Jurkat, Clone E6-1 (cell line): Measurements from ENCODE around the gene CUZD1.
A peak's percentile ranks its signal among the peaks of the same experiment; 100 is the strongest.

Experiments
- DNase-seq: peaks from one replicate; pipeline ENCODE4 v3.0.0-alpha.2; 2011; ENCODE audit warnings: low read depth, low spot score
- H3K4me3 ChIP-seq: 2 replicates; pipeline ENCODE4 v1.5.1; 2011; ENCODE audit warnings: mild to moderate bottlenecking, low read length, control low read depth, moderate library complexity

The CUZD1 gene

GRCh38 chr10:122829454-122829853, 16.2 kb downstream of the CUZD1 start:
- H3K4me3 ChIP-seq, result no peak overlapping the region
- no peak for DNase-seq

- DNase-seq, result no peak
- H3K4me3 ChIP-seq, result no peak overlapping the region
These were observed 16.9 kb downstream of the CUZD1 start for GRCh38 chr10:122828716-122829255.

GRCh38 chr10:122827302-122827701, 18.4 kb downstream of the CUZD1 start:
- no peak for DNase-seq
- no peak overlapping the region for H3K4me3 ChIP-seq

GRCh38 chr10:122822973-122823690, 22.5 kb downstream of the CUZD1 start:
- no peak overlapping the region for H3K4me3 ChIP-seq
- no peak for DNase-seq

GRCh38 chr10:122821808-122822207, 23.8 kb downstream of the CUZD1 start:
- no peak for DNase-seq
- H3K4me3 ChIP-seq, result no peak overlapping the region

GRCh38 chr10:122815458-122815857, 30.2 kb downstream of the CUZD1 start:
- no peak overlapping the region for H3K4me3 ChIP-seq
- no peak for DNase-seq

GRCh38 chr10:122814493-122814892, 31.2 kb downstream of the CUZD1 start:
- DNase-seq, result no peak
- no peak overlapping the region for H3K4me3 ChIP-seq

GRCh38 chr10:122812751-122813150, 32.9 kb downstream of the CUZD1 start:
- DNase-seq, result no peak
- H3K4me3 ChIP-seq, result no peak overlapping the region

- H3K4me3 ChIP-seq, result no peak overlapping the region
- no peak for DNase-seq
These were observed 43.4 kb downstream of the CUZD1 start for GRCh38 chr10:122802282-122802681.

GRCh38 chr10:122798704-122799231, 46.9 kb downstream of the CUZD1 start:
- DNase-seq, result no peak
- no peak overlapping the region for H3K4me3 ChIP-seq

- H3K4me3 ChIP-seq, result no peak overlapping the region
- no peak for DNase-seq
These were observed 48.9 kb downstream of the CUZD1 start for GRCh38 chr10:122796796-122797195.

GRCh38 chr10:122795924-122796323, 49.7 kb downstream of the CUZD1 start:
- no peak for DNase-seq
- no peak overlapping the region for H3K4me3 ChIP-seq

- H3K4me3 ChIP-seq, result no peak overlapping the region
- DNase-seq, result peak; percentile 42
These were observed 59.4 kb downstream of the CUZD1 start for GRCh38 chr10:122786269-122786668.

- no peak for DNase-seq
- no peak overlapping the region for H3K4me3 ChIP-seq
These were observed 62.7 kb downstream of the CUZD1 start for GRCh38 chr10:122782911-122783310.
